ENCODE measurements around the gene HIVEP1.

HIVEP1 gene

GRCh38 chr6:11994875-11995461, 17.1 kb upstream of the HIVEP1 start:
- DNase-seq = no peak

- DNase-seq = no peak
Observed at GRCh38 chr6:11996751-11997150, 15.4 kb upstream of the HIVEP1 start.

DNA sequence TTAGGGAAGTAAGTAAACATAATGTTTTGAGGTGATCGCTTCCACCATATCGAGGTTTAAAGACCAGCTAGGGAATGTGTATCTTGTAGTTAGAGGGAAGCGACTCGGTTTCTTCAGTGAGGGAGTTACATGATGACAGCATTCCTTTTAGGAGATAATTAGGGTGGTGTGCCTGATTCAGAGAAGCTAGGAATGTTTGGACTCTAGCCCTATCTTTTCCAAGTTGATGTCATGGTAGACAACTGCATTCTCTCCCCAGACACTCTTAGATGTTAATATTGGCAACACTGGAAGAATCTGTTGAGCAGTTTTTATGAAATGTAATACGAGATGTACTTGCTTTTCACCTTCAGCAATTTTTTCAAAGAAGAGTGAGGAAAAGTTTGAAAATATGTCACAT, 12.9 kb upstream of the HIVEP1 start:
- no peak for DNase-seq

DNA sequence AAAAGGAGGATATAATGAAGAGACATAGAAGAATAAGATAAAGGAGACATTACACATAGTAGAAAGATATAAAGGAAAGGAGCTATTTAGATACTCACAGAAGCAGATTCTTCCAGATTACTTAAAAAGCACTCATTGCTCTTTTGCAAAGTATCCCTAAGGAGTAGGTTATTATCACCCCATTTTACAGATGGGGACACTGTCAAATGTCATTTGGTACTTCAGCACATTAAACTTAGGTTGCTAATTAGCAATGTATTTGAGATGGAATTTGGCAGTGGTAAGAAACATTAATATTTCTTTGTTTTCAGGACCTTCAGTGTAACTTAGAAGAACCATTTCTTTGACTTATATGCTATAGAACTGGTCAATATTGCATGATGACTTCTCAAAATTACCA, 11.9 kb upstream of the HIVEP1 start:
- DNase-seq = no peak

DNA sequence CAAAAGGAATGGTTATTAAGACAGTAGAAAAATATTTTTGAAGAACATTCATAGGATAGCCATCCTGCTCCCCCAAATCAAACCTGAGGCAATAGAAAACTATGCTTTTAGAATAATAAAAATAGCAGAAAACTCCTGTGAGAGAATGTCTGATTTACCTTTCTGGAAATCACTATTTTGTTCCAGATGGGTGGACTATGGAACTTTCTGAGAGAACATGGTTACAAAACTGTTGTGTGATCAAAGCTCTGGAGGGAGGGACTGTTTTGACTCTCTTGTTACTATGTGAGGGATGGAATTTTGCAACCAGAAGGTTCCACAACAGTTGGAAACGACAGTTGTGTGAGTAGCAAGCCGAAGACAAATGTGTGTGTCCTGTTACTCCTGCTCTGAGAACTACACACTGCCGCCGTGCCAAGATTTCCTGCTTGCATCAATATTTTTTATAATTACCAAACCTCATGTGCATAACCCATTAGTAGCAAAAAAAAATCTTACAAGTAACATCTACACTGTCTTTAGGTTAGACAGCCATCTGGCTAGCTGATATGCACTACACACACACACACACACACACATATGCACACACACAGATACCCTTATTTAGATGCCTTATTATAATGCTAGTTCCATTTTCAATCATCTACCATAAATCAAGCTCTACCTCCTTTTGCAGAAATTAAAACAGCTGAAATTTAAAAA, 11.0 kb upstream of the HIVEP1 start:
- DNase-seq = no peak

DNA sequence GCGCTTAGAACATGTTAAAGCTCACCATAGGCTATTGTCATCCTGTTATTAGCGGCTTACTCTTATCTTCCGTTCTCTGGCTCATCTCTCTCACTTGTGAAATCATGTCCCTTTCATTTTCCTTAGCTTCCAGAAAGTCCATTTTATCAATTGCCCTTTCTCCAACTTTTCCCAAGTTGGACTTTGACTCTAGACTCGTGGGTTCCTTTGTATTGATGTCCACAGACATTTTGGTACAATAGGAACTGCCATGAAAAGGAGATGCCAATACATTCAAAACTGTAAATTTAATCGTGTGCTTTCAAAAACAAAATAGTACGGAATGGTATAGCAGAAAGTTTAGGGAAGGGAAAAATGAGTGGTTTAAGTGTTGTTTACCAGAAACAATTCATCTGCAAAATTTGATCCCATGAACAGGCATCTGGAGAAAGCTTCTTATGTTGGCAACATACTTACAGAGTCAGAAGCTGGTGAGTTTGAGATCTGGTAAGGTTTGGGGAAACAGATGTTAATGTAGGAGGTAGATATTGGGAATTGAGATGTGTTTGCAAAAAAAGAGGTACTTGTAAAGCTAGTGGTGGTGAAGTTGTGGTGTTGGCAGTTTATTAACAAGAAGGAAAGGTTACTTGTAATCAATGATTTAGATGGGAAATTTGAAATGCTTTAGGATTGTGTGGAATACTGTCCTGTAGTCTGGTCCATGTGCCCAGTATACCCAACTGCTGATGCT, 10.2 kb upstream of the HIVEP1 start:
- no peak for DNase-seq

DNA sequence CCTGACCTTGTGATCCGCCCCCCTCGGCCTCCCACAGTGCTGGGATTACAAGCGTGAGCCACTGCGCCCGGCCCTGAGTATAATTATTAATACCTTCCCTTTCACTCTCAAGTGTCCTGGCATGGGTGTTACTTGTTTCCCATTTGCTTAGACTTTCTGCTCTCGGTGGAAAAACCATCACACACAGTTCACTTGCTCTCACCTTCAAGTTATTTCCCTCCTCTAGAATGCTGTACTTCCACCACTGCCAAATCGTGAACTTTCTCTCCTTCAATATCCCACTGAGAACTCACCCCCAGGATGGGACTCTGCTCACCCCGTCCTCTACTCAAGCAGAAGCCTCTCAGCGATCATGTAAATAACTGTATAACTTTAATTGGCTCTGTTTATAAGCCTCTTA, 4.6 kb upstream of the HIVEP1 start:
- no peak for DNase-seq

- no peak for DNase-seq
Observed at GRCh38 chr6:12007887-12008286, 4.2 kb upstream of the HIVEP1 start.

DNA sequence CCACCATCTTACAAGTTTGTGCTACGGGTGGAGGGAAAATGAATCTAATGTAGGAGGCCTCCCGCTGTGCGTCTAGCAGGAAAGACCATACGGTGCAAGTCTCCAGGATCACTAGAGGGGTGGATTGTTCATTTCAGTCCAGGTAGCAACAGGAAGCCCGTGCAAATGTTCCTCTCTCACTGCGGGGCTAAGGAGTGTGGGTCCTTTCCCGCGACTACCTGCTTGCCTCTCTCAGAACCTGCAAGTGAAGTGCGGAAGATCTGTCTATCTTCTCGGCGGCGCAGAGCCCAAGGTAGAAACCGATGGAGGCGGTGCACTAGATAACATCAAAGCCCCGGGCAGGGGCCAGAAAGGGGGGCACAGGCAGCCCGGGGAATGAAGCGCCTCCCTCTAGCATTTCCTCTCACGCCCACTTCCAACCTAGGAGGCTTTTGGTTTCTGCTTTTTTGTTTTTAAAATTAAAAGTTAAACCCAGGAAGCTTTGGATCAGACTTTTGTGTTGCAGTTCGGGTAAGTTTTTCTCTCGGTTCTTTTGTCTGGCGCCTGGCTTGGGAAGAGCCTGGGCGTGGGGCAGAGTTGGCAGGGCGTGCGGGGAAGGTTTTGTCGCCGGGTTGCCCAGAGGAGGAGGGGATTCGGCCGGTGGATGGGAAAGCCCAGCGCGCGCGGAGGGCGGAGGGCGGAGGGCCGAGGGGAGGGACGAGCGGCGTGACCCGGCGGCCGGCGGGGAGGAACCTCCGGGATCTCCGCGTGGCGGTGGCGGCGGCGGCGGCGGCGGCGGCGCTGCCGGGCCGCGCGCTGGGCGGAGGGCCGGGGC, 3.5 kb upstream of the HIVEP1 start:
- DNase-seq = peak; percentile 77

- DNase-seq = no peak
Observed at GRCh38 chr6:12009180-12009685, 2.9 kb upstream of the HIVEP1 start.

GRCh38 chr6:12009876-12010634, 2.1 kb upstream of the HIVEP1 start:
- DNase-seq = no peak

DNA sequence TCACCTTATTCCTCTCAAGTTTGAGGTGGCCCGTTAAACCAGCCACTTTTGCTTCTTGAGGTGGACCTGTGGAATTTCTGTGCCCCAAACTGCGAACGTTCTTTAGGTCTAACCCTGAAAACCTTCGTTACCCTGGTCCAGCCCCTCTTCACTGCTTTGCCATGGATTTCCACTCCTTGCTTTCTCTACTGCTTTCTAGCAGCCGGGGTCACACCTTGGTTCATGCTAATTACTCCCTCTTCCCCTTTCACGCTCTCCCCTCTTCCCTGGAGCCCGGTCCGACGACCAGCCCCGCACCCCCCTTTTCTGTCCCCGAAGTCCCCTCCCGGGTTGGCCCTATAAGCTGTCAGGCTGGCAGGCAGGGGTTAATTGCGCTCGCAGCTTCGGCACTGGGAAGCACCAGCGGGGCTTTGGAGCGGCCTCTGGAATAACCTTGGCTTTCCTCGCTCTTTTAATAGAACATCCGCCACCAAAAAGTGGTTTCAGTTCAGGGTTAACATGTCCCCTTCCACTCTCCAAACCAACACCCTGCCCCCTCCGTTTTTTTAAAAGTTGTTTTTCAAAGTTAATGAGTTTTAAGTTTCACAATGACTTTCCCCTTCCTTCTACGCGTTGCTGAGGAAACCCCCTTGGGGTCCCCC, 1.4 kb upstream of the HIVEP1 start:
- no peak for DNase-seq

- DNase-seq = peak; percentile 94
Observed at GRCh38 chr6:12011276-12012037, 655 bp upstream of the HIVEP1 start.

- DNase-seq = peak; percentile 67
Observed at GRCh38 chr6:12012558-12013306, 620 bp downstream of the HIVEP1 start.

DNA sequence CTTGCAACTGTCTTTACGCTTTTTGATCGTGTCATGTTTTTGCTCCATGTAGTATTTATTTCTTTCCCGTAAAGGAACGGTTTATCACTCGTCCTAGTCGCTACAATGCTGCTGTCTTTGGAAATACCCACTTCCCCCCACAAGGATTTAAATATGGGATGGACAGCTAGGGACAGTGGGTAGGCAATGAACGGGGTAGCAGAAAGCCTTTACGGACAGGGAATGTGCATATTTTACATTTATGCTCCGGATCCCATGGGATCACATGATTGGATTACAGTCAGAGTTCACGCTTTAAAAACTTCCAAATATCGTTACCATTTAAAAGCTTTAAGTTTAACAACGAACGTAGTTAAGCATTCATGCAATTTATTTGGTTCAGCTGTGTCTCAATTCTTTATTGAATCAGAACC, 1.2 kb downstream of the HIVEP1 start:
- DNase-seq = no peak

GRCh38 chr6:12014027-12014872, 2.1 kb downstream of the HIVEP1 start:
- no peak for DNase-seq

GRCh38 chr6:12014873-12015149, 2.7 kb downstream of the HIVEP1 start:
- DNase-seq = no peak

GRCh38 chr6:12017263-12017662, 5.2 kb downstream of the HIVEP1 start:
- no peak for DNase-seq

DNA sequence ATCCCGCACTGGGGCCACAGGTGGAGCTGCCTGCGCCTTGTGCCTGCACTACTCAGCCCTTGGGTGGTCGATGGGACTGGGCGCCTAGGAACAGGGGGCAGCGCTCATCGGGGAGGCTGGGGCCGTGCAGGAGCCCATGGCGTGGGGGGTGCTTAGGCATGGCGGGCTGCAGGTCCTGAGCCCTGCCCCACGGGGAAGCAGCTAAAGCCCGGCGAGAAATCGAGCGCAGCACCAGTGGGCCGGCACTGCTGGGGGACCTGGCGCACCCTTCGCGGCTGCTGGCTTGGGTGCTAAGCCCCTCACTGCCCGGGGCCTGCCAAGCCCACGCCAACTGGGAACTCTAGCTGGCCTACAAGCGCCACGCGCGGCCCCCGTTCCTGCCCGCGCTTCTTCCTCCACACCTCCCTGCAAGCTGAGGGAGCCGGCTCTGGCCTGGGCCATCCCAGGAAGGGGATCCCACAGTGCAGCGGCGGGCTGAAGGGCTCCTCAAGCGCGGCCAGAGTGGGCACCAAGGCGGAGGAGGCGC, 5.8 kb downstream of the HIVEP1 start:
- DNase-seq = no peak
